ENCODE measurements around the gene IRAK1.

The IRAK1 gene

GRCh38 chrX:154023276-154024000, 3.7 kb upstream of the IRAK1 start:
- Histone ChIP-seq H3K36me3 (ENCODE audit: control insufficient read depth in 5 of 5, insufficient read depth in 5 of 5, low read length in 5 of 5) (peaks cover 0 to 15% (median 2%) of the 10 kb centered on the region in 5 donors), H3K27ac (ENCODE audit: low read depth, low read length) (no peak overlapping the region), H3K4me1 (ENCODE audit: control insufficient read depth in 5 of 5, insufficient read depth in 5 of 5, low read length in 5 of 5) (peaks cover 2 to 24% (median 19%) of the 10 kb centered on the region in 5 donors), H3K9me3 (ENCODE audit: control insufficient read depth in 5 of 5, low read length in 5 of 5) (no peaks in the 10 kb centered on the region), H3K4me3 (ENCODE audit: low read depth in 1 of 5, low read length in 5 of 5) (no peak overlapping the region), H3K27me3 (ENCODE audit: control insufficient read depth in 5 of 5, insufficient read depth in 4 of 5, low read length in 5 of 5) (peaks cover 4 to 29% (median 17%) of the 10 kb centered on the region in 5 donors), H3K9ac (ENCODE audit: low read length in 5 of 5) (no peak overlapping the region)

DNA sequence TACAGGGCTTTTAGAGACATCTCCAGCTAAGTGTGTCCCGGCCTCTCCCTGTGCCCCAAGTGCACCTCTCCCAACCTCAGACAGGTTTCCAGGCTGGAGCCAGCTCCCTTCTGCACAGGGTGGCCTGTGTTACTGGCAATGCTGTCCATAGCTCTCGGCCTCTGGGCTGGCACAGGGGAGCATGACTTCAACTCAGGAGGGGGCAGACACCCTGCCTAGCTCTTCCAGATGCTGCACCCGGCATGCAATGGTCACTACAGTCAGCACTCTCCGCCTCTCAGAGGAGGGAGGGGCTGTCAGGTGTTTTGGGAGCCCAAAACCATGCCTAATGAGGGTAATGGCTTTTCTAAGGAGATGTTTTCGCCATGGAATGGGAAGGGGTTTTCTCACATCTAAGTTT, 2.4 kb upstream of the IRAK1 start:
- Histone ChIP-seq H3K4me3 (ENCODE audit: low read depth in 1 of 5, low read length in 5 of 5) (no peak overlapping the region), H3K9ac (ENCODE audit: low read length in 5 of 5) (no peak overlapping the region), H3K36me3 (ENCODE audit: control insufficient read depth in 5 of 5, insufficient read depth in 5 of 5, low read length in 5 of 5) (peaks cover 0 to 17% (median 5%) of the 10 kb centered on the region in 5 donors), H3K27me3 (ENCODE audit: control insufficient read depth in 5 of 5, insufficient read depth in 4 of 5, low read length in 5 of 5) (peaks cover 4 to 26% (median 16%) of the 10 kb centered on the region in 5 donors), H3K4me1 (ENCODE audit: control insufficient read depth in 5 of 5, insufficient read depth in 5 of 5, low read length in 5 of 5) (peaks cover 2 to 30% (median 25%) of the 10 kb centered on the region in 5 donors), H3K9me3 (ENCODE audit: control insufficient read depth in 5 of 5, low read length in 5 of 5) (no peaks in the 10 kb centered on the region), H3K27ac (ENCODE audit: low read depth, low read length) (no peak overlapping the region)

DNA sequence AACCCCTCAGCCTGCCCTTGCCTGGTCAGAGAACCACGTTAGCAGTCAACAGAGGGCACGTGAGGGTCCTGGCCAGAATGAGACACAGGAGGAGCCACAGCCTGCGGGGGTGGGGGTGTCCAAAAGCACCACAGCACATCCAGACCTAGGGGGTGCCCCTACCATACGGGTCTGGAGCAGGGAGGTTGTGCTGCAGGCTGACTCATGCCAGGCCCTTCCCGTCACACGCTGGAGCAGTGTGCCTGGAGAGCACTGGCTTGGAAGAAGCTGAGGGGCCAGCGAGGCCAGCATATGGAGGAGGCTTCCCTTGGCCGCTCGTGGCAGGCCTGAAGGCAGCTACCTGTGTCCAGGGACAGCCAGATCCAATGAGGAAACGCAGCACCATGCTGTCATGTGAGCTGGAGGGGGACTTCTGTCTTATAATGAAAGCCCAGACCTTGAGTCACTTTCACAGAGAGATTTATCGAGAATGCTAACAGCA, 1.5 kb upstream of the IRAK1 start:
- Histone ChIP-seq H3K27me3 (ENCODE audit: control insufficient read depth in 5 of 5, insufficient read depth in 4 of 5, low read length in 5 of 5) (peaks cover 2 to 30% (median 14%) of the 10 kb centered on the region in 5 donors), H3K4me3 (ENCODE audit: low read depth in 1 of 5, low read length in 5 of 5) (no peak overlapping the region), H3K27ac (ENCODE audit: low read depth, low read length) (peak overlapping the region; percentile 75), H3K9me3 (ENCODE audit: control insufficient read depth in 5 of 5, low read length in 5 of 5) (no peaks in the 10 kb centered on the region), H3K9ac (ENCODE audit: low read length in 5 of 5) (no peak overlapping the region), H3K36me3 (ENCODE audit: control insufficient read depth in 5 of 5, insufficient read depth in 5 of 5, low read length in 5 of 5) (peaks cover 0 to 19% (median 14%) of the 10 kb centered on the region in 5 donors), H3K4me1 (ENCODE audit: control insufficient read depth in 5 of 5, insufficient read depth in 5 of 5, low read length in 5 of 5) (peaks cover 2 to 30% (median 25%) of the 10 kb centered on the region in 5 donors)

GRCh38 chrX:154020536-154021115, 924 bp upstream of the IRAK1 start:
- peaks cover 0 to 25% (median 19%) of the 10 kb centered on the region in 5 donors for H3K36me3 ChIP-seq (ENCODE audit: control insufficient read depth in 5 of 5, insufficient read depth in 5 of 5, low read length in 5 of 5)
- H3K4me3 ChIP-seq (ENCODE audit: low read depth in 1 of 5, low read length in 5 of 5), result peak overlapping the region; percentile 35 to 72 (median 52)
- peaks cover 2 to 30% (median 25%) of the 10 kb centered on the region in 5 donors for H3K4me1 ChIP-seq (ENCODE audit: control insufficient read depth in 5 of 5, insufficient read depth in 5 of 5, low read length in 5 of 5)
- peak overlapping the region in 4 of 5 donors; percentile 43 to 75 (median 70) for H3K9ac ChIP-seq (ENCODE audit: low read length in 5 of 5)
- H3K27ac ChIP-seq (ENCODE audit: low read depth, low read length), result peak overlapping the region; percentile 75
- H3K9me3 ChIP-seq (ENCODE audit: control insufficient read depth in 5 of 5, low read length in 5 of 5), result no peaks in the 10 kb centered on the region
- H3K27me3 ChIP-seq (ENCODE audit: control insufficient read depth in 5 of 5, insufficient read depth in 4 of 5, low read length in 5 of 5), result peaks cover 0 to 34% (median 19%) of the 10 kb centered on the region in 5 donors

- Histone ChIP-seq H3K36me3 (ENCODE audit: control insufficient read depth in 5 of 5, insufficient read depth in 5 of 5, low read length in 5 of 5) (peaks cover 0 to 33% (median 16%) of the 10 kb centered on the region in 5 donors), H3K9me3 (ENCODE audit: control insufficient read depth in 5 of 5, low read length in 5 of 5) (no peaks in the 10 kb centered on the region), H3K9ac (ENCODE audit: low read length in 5 of 5) (peak overlapping the region in 4 of 5 donors; percentile 58 to 81 (median 77)), H3K27me3 (ENCODE audit: control insufficient read depth in 5 of 5, insufficient read depth in 4 of 5, low read length in 5 of 5) (peaks cover 0 to 28% (median 15%) of the 10 kb centered on the region in 5 donors), H3K4me3 (ENCODE audit: low read depth in 1 of 5, low read length in 5 of 5) (peak overlapping the region; percentile 50 to 68 (median 59)), H3K27ac (ENCODE audit: low read depth, low read length) (peak overlapping the region; percentile 30), H3K4me1 (ENCODE audit: control insufficient read depth in 5 of 5, insufficient read depth in 5 of 5, low read length in 5 of 5) (peaks cover 2 to 30% (median 25%) of the 10 kb centered on the region in 5 donors)
Measured at GRCh38 chrX:154019061-154019621, 561 bp downstream of the IRAK1 start.

DNA sequence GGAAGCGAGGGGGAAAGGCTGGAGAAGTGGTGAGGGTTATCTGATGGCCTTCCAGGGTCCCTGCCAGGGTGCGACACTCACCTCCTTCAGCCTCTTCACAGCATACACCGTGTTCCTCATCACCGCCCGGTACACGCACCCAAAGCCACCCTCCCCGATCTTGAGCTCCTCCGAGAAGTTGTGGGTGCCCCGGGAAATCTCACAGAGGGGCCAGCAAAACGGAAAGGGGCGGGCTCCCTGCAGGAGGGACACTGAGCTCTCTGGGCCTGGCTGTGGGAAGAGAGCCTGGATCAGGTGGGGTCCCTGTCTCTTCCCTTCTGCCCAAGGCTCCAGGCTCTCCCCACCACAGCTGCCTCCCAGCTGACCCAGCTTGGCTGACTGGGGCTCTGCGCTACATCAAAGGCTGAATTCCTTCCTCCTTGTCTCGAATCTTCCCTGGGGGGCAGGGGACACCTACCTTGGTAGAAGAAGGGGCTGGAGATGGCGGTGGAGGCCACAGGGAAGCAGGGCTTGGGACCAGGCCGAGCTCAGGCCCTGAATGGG, 1.1 kb downstream of the IRAK1 start:
- Histone ChIP-seq H3K9me3 (ENCODE audit: control insufficient read depth in 5 of 5, low read length in 5 of 5) (no peaks in the 10 kb centered on the region), H3K4me1 (ENCODE audit: control insufficient read depth in 5 of 5, insufficient read depth in 5 of 5, low read length in 5 of 5) (peaks cover 2 to 30% (median 25%) of the 10 kb centered on the region in 5 donors), H3K27me3 (ENCODE audit: control insufficient read depth in 5 of 5, insufficient read depth in 4 of 5, low read length in 5 of 5) (peaks cover 0 to 26% (median 16%) of the 10 kb centered on the region in 5 donors), H3K9ac (ENCODE audit: low read length in 5 of 5) (peak overlapping the region in 4 of 5 donors; percentile 58 to 81 (median 77)), H3K4me3 (ENCODE audit: low read depth in 1 of 5, low read length in 5 of 5) (peak overlapping the region; percentile 50 to 68 (median 59)), H3K27ac (ENCODE audit: low read depth, low read length) (peak overlapping the region; percentile 30), H3K36me3 (ENCODE audit: control insufficient read depth in 5 of 5, insufficient read depth in 5 of 5, low read length in 5 of 5) (peaks cover 0 to 33% (median 16%) of the 10 kb centered on the region in 5 donors)

DNA sequence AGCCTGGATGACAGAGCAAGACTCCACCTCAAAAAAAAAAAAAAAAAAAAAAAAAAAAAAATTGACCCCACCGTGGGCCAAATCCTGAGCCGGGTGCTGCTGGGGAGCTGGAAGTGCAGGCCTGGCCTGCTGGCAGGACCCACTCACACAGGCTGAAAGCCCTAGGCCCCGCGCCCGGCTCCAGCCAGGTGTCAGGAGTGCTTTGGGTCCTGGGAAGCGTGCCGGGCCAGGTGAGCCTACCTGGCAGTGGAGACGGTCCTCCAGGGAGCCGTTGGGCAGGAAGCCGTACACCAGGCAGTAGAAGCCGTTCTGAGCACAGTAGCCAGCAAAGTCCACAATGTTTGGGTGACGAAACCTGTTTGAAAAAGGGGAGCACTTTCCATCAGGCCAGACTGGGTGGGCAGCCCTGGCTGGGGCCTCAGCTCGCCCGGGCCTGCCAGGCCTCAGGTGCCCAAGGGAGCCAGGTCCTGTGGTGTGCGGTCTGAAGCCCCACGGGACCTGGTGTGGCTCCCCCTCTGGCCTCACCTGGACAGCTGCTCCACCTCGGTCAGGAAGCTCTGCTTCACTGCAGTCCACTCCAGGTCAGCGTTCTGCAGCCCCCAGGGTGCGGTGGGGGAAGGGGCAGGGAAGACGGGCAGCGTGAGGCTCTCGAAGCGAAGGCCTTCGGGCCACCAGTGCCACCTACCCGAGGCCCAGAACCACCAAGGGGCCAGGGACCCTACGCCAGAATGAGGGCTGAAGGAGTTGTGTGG, 1.8 kb downstream of the IRAK1 start:
- no peaks in the 10 kb centered on the region for H3K9me3 ChIP-seq (ENCODE audit: control insufficient read depth in 5 of 5, low read length in 5 of 5)
- no peak overlapping the region for H3K27ac ChIP-seq (ENCODE audit: low read depth, low read length)
- peaks cover 0 to 35% (median 16%) of the 10 kb centered on the region in 5 donors for H3K36me3 ChIP-seq (ENCODE audit: control insufficient read depth in 5 of 5, insufficient read depth in 5 of 5, low read length in 5 of 5)
- peaks cover 0 to 28% (median 16%) of the 10 kb centered on the region in 5 donors for H3K27me3 ChIP-seq (ENCODE audit: control insufficient read depth in 5 of 5, insufficient read depth in 4 of 5, low read length in 5 of 5)
- H3K4me3 ChIP-seq (ENCODE audit: low read depth in 1 of 5, low read length in 5 of 5), result peak overlapping the region in 2 of 5 donors; percentile 59
- peaks cover 2 to 30% (median 25%) of the 10 kb centered on the region in 5 donors for H3K4me1 ChIP-seq (ENCODE audit: control insufficient read depth in 5 of 5, insufficient read depth in 5 of 5, low read length in 5 of 5)
- peak overlapping the region in 1 of 5 donors; percentile 80 for H3K9ac ChIP-seq (ENCODE audit: low read length in 5 of 5)

- Histone ChIP-seq H3K9ac (ENCODE audit: low read length in 5 of 5) (no peak overlapping the region), H3K27ac (ENCODE audit: low read depth, low read length) (no peak overlapping the region), H3K9me3 (ENCODE audit: control insufficient read depth in 5 of 5, low read length in 5 of 5) (no peaks in the 10 kb centered on the region), H3K36me3 (ENCODE audit: control insufficient read depth in 5 of 5, insufficient read depth in 5 of 5, low read length in 5 of 5) (peaks cover 0 to 44% (median 16%) of the 10 kb centered on the region in 5 donors), H3K27me3 (ENCODE audit: control insufficient read depth in 5 of 5, insufficient read depth in 4 of 5, low read length in 5 of 5) (peaks cover 0 to 36% (median 16%) of the 10 kb centered on the region in 5 donors), H3K4me1 (ENCODE audit: control insufficient read depth in 5 of 5, insufficient read depth in 5 of 5, low read length in 5 of 5) (peaks cover 2 to 30% (median 25%) of the 10 kb centered on the region in 5 donors), H3K4me3 (ENCODE audit: low read depth in 1 of 5, low read length in 5 of 5) (no peak overlapping the region)
Measured at GRCh38 chrX:154016366-154017076, 3.2 kb downstream of the IRAK1 start.

Data from subcutaneous abdominal adipose tissue (tissue), 5 donors.